ENCODE measurements around the gene UPK1B. TPM values are rescaled to one million over a fixed set of nuclear protein-coding genes. Genes with fewer than 3 reads are reported as not detected.
"Not testable (repeated sequence)": the region's sequence is repeated elsewhere in the genome, so short reads cannot be mapped to it uniquely, and the experiment has no call there.

The UPK1B gene
- polyA plus RNA-seq, 2 of the 4 experiments (the other 2 are of a cell fraction), result 7.1 to 36.7 TPM

DNA sequence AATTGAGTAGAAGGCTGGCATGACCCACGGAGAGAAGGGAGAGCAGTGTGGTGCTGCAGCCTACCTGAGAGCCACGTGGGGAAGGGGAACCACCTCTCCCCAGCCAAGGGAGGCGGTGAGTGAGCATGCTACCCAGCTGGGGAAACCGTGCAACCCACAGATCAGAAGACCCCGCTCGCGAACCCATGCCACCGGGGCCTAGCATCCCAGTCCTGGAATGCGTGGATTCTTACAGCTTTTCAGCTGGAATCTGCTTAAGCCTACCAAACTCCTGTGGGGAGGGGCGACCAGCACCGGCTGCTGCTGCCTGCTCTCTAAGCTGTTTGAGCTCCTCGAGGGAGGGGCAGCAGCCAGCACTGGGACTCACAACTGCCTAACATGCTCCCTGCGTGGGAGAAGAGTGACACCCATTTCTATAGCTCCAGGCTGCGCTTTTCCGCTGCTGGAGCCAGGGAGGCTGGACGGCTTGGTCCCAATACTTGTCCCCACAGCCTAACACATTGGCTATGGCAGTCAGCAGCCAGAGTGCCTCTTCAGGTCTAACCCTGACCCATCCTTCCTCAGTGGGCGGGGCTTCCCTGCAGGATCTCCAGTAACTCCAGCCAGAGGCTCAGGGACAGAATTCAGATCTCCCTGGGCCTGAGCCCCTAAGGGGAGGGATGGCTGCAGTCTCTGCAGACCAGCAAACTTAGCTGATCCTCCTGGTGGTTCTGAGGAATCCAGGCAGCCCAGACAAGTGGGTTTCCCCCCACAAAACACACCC is 47.5 kb upstream of the UPK1B start:
- Histone ChIP-seq H3K4me1 (no peaks in the 10 kb centered on the region), H3K27ac (no peak overlapping the region), H3K9me3 (no peaks in the 10 kb centered on the region), H3K4me3 (no peak overlapping the region), H3K4me2 (no peak overlapping the region)
- ChIA-PET POLR2A (no interaction called here), CTCF (interaction anchor here (0.6 to 1.6 kb wide), 2 partner anchors 115 to 118 kb away, joined by 3 read pairs; partner anchors contain the start of gene B4GALT4)
- ATAC-seq, result no peak
- WGBS (ENCODE audit: missing lambda C conversion rate), result 94% methylated on average over 12 of the region's 17 CpGs
- FAIRE-seq, result no peak
- TF ChIP-seq ZC3H11A (IDR thresholded peaks at IDR 0.05), result no peak
- TF ChIP-seq TP53 (CRISPR knock-in tag; IDR thresholded peaks at IDR 0.05), result no peak
- TF ChIP-seq CBX8 (IDR thresholded peaks at IDR 0.05), result no peak
- TF ChIP-seq JUN (IDR thresholded peaks at IDR 0.05), result no peak
- TF ChIP-seq, protein P1, sequence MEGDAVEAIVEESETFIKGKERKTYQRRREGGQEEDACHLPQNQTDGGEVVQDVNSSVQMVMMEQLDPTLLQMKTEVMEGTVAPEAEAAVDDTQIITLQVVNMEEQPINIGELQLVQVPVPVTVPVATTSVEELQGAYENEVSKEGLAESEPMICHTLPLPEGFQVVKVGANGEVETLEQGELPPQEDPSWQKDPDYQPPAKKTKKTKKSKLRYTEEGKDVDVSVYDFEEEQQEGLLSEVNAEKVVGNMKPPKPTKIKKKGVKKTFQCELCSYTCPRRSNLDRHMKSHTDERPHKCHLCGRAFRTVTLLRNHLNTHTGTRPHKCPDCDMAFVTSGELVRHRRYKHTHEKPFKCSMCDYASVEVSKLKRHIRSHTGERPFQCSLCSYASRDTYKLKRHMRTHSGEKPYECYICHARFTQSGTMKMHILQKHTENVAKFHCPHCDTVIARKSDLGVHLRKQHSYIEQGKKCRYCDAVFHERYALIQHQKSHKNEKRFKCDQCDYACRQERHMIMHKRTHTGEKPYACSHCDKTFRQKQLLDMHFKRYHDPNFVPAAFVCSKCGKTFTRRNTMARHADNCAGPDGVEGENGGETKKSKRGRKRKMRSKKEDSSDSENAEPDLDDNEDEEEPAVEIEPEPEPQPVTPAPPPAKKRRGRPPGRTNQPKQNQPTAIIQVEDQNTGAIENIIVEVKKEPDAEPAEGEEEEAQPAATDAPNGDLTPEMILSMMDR (IDR thresholded peaks at IDR 0.05), result no peak
- no peak for TF ChIP-seq CEBPB (IDR thresholded peaks at IDR 0.05)
- TF ChIP-seq MAZ (IDR thresholded peaks at IDR 0.05; ENCODE audit: borderline replicate concordance, low read depth, low read length), result no peak
- TF ChIP-seq SMC3 (IDR thresholded peaks at IDR 0.05), result no peak
- TF ChIP-seq, protein P2, sequence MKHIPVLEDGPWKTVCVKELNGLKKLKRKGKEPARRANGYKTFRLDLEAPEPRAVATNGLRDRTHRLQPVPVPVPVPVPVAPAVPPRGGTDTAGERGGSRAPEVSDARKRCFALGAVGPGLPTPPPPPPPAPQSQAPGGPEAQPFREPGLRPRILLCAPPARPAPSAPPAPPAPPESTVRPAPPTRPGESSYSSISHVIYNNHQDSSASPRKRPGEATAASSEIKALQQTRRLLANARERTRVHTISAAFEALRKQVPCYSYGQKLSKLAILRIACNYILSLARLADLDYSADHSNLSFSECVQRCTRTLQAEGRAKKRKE (CRISPR knock-in tag; IDR thresholded peaks at IDR 0.05; ENCODE audit: low read depth), result no peak
- no peak for TF ChIP-seq SREBF2 (IDR thresholded peaks at IDR 0.05)
- TF ChIP-seq ZNF302 (CRISPR knock-in tag; IDR thresholded peaks at IDR 0.05), result no peak
- TF ChIP-seq KDM1A (IDR thresholded peaks at IDR 0.05; ENCODE audit: low read depth), result no peak
- no peak for TF ChIP-seq BHLHE40 (IDR thresholded peaks at IDR 0.05; ENCODE audit: low read depth, low read length)
- TF ChIP-seq POLR2AphosphoS2 (conservative IDR thresholded peaks at IDR 0.05; ENCODE audit: low read length), result no peak
- TF ChIP-seq TFCP2L1 (CRISPR knock-in tag; IDR thresholded peaks at IDR 0.05), result no peak
- TF ChIP-seq PHF8 (IDR thresholded peaks at IDR 0.05; ENCODE audit: borderline replicate concordance, low read depth), result no peak
- TF ChIP-seq, protein P3, sequence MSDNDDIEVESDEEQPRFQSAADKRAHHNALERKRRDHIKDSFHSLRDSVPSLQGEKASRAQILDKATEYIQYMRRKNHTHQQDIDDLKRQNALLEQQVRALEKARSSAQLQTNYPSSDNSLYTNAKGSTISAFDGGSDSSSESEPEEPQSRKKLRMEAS (IDR thresholded peaks at IDR 0.05), result no peak
- no peak for TF ChIP-seq FOXS1 (CRISPR knock-in tag; IDR thresholded peaks at IDR 0.05)
- TF ChIP-seq RAD21 (conservative IDR thresholded peaks at IDR 0.05 in 1 of 2, IDR thresholded peaks at IDR 0.05 in 1 of 2), result no peak
- no peak for TF ChIP-seq NPAS2 (CRISPR knock-in tag; IDR thresholded peaks at IDR 0.05; ENCODE audit: borderline replicate concordance)
- no peak for DNase-seq (ENCODE audit: low read depth in 1 of 2, low spot score in 1 of 2)

DNA sequence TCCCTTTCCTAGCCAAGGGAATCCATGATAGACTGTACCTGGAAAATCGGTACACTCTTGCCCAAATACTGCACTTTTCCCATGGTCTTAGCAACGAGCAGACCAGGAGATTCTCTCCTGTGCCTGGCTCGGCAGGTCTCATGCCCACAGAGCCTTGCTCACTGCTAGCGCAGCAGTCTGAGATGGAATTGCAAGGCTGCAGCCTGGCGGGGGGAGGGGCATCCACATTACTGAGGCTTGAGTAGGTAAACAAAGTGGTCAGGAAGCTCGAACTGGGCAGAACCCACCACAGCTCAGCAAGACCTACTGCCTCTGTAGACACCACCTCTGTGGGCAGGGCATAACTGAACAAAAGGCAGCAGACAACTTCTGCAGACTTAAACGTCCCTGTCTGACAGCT is 43.1 kb upstream of the UPK1B start:
- H3K4me1 ChIP-seq; H3K27ac ChIP-seq; DNase-seq (ENCODE audit: low read depth in 1 of 2, low spot score in 1 of 2); POLR2A ChIA-PET; ATAC-seq; H3K9me3 ChIP-seq; H3K4me2 ChIP-seq; H3K4me3 ChIP-seq; FAIRE-seq: not testable (repeated sequence)
- CTCF ChIA-PET, result interaction anchor here (1.1 kb wide), 1 partner anchor 246 kb away, joined by 3 read pairs; no protein-coding TSS in a partner anchor
- 58% methylated on average over 7 of the region's 7 CpGs for WGBS (ENCODE audit: missing lambda C conversion rate)

DNA sequence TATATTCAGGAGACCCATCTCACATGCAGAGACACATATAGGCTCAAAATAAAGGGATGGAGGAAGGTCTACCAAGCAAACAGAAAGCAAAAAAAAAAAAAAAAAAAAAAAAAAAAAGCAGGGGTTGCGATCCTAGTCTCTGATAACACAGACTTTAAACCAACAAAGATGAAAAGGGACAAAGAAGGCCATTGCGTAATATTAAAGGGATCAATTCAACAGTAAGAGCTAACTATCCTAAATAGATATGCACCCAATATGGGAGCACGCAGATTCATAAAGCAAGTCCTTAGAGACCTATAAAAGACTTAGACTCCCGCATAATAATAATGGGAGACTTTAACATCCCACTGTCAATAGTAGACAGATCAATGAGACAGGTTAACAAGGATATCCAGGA is 41.1 kb upstream of the UPK1B start:
- CTCF ChIA-PET, result interaction anchor here (0.6 to 1.2 kb wide), 3 partner anchors 44 to 768 kb away, joined by 3 to 4 read pairs (median 3); no protein-coding TSS in a partner anchor
- DNase-seq (ENCODE audit: low read depth in 1 of 2, low spot score in 1 of 2); FAIRE-seq; H3K27ac ChIP-seq; ATAC-seq; H3K4me1 ChIP-seq; H3K9me3 ChIP-seq; POLR2A ChIA-PET; H3K4me3 ChIP-seq; H3K4me2 ChIP-seq: not testable (repeated sequence)
- peak in 1 of 2 experiments; percentile 60; a peak in 2 of 4 replicates for TF ChIP-seq CEBPB (IDR thresholded peaks at IDR 0.05)
- 97% methylated on average over 4 of the region's 4 CpGs for WGBS (ENCODE audit: missing lambda C conversion rate)

DNA sequence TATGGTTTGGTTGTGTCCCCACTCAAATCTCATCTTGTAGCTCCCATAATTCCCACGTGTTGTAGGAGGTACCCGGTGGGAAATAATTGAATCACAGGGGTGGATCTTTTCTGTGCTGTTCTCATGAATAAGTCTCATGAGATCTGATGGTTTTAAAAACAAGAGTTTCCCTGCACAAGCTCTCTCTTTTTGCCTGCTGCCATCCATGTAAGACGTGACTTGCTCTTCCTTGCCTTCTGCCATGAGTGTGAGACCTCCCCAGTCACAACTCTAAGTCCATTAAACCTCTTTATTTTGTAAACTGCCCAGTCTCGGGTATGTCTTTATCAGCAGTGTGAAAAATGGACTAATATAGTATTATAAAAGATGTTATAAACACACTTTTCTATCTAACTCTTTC is 34.0 kb upstream of the UPK1B start:
- ATAC-seq; H3K9me3 ChIP-seq; H3K4me3 ChIP-seq; POLR2A ChIA-PET; DNase-seq (ENCODE audit: low read depth in 1 of 2, low spot score in 1 of 2); H3K4me2 ChIP-seq; FAIRE-seq; H3K27ac ChIP-seq; H3K4me1 ChIP-seq: not testable (repeated sequence)
- 87% methylated on average over 4 of the region's 4 CpGs for WGBS (ENCODE audit: missing lambda C conversion rate)
- CTCF ChIA-PET, result interaction anchor here (1.7 kb wide), 1 partner anchor 257 kb away, joined by 5 read pairs; no protein-coding TSS in a partner anchor
